Parathyroid adenoma (tissue), 2 donors: Measurements from ENCODE around the gene FATE1.

Experiments
- H2AFZ ChIP-seq: fragments of 300-600 bp; sonication (generic); one replicate; pipeline ENCODE4 v1.7.0; 2017; ENCODE audit warnings: antibody characterized with exemption, mild to moderate bottlenecking
- H3K27ac ChIP-seq: fragments of 300-600 bp; sonication (generic); one replicate; pipeline ENCODE4 v1.7.0; 2017
- H3K27me3 ChIP-seq: fragments of 300-600 bp; sonication (generic); one replicate; pipeline ENCODE4 v1.7.0; 2017; ENCODE audit warnings: low read length; ENCODE audit not compliant: control insufficient read depth, insufficient read depth
- H3K36me3 ChIP-seq: fragments of 300-600 bp; sonication (generic); one replicate; pipeline ENCODE4 v1.7.0; 2017; ENCODE audit warnings: low read length; ENCODE audit not compliant: control insufficient read depth, insufficient read depth
- H3K4me1 ChIP-seq: fragments of 300-600 bp; sonication (generic); one replicate; pipeline ENCODE4 v1.7.0; 2017; ENCODE audit warnings: control low read depth
- H3K4me2 ChIP-seq: fragments of 300-600 bp; sonication (generic); one replicate; pipeline ENCODE4 v1.7.0; 2017; ENCODE audit warnings: low read length
- H3K4me3 ChIP-seq: fragments of 300-600 bp; sonication (generic); one replicate; pipeline ENCODE4 v1.7.0; 2017; ENCODE audit warnings: low read depth, low read length
- H3K79me2 ChIP-seq: fragments of 300-600 bp; sonication (generic); one replicate; pipeline ENCODE4 v1.7.0; 2017; ENCODE audit warnings: control low read depth
- H3K9ac ChIP-seq: fragments of 300-600 bp; sonication (generic); one replicate; pipeline ENCODE4 v1.7.0; 2017; ENCODE audit warnings: mild to moderate bottlenecking
- H3K9me3 ChIP-seq: fragments of 300-600 bp; sonication (generic); one replicate; pipeline ENCODE4 v1.7.0; 2017; ENCODE audit warnings: low read length; ENCODE audit not compliant: control insufficient read depth
- CTCF ChIP-seq: fragments of 300-600 bp; sonication (generic); IDR thresholded peaks from one replicate; pipeline ENCODE4 v1.7.0; 2017; ENCODE audit warnings: antibody characterized with exemption, mild to moderate bottlenecking
- donor health status: primary hyperparathyroidism.

The FATE1 gene, protein sequence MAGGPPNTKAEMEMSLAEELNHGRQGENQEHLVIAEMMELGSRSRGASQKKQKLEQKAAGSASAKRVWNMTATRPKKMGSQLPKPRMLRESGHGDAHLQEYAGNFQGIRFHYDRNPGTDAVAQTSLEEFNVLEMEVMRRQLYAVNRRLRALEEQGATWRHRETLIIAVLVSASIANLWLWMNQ

DNA sequence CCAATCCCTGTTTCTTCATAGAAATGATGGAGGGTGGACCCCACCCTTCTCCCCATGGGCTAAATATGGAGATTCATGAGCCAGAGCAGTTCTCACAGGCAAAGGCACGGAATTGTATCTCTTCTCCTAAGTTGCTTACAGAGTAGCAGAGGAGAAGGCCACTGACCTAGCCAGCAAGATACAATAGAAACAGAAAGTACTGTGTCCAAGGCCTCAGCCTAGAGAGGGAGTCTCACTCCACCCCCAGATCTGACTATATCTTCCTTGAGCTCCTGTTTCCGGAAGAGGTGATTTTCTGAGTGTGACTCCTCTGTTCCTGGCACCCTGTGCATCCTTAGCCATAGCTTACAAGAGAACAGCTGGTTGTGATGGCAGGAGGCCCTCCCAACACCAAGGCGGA is at the start of gene FATE1:
Gene FATE1 (plus strand): TSS at position 284 of the 400 bp plus-strand sequence. CDS start 85 bp downstream, at position 369.
- Histone ChIP-seq H3K9ac (no peak within 1 kb of the TSS), H3K4me2 (no peak within 1 kb of the TSS), H3K4me1 (no peaks in the 10 kb centered on the region), H3K27ac (no peak within 1 kb of the TSS), H2AFZ (no peak within 1 kb of the TSS), H3K27me3 (no peaks in the 10 kb centered on the region), H3K4me3 (no peak within 1 kb of the TSS), H3K36me3 (no peaks in the 10 kb centered on the region), H3K9me3 (no peaks in the 10 kb centered on the region), H3K79me2 (no peaks in the 10 kb centered on the region)
- TF ChIP-seq CTCF = no peak

- Histone ChIP-seq H3K9ac (no peak overlapping the region), H3K9me3 (no peaks in the 10 kb centered on the region), H3K27ac (no peak overlapping the region), H3K4me2 (no peak overlapping the region), H3K27me3 (no peaks in the 10 kb centered on the region), H3K4me3 (no peak overlapping the region), H3K36me3 (no peaks in the 10 kb centered on the region), H2AFZ (no peak overlapping the region), H3K79me2 (no peaks in the 10 kb centered on the region), H3K4me1 (no peaks in the 10 kb centered on the region)
- no peak for TF ChIP-seq CTCF
Measured at GRCh38 chrX:151675121-151675746, 40.6 kb upstream of the FATE1 start.

DNA sequence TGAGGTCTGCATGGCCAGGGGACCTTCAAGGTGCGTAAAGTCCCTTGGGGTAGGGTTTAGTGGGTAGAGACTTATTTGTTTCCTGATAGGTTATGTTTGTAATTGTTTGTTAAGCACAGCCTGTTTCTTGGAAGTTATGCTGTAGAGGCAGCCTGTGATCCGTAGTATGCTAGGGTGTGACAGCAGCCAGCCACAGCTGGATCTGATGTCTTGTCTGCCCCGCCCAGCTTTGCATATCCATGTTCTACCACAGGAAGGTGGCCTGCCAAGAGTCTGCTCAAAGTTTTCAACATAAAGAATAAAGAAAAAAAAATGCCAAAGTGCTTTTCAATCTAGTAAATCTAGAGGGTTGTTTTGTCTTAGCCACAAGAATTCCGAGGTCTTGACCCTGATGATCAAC is 39.6 kb upstream of the FATE1 start:
- Histone ChIP-seq H3K36me3 (no peaks in the 10 kb centered on the region), H3K9me3 (no peaks in the 10 kb centered on the region), H3K9ac (no peak overlapping the region), H3K79me2 (no peaks in the 10 kb centered on the region), H3K27ac (no peak overlapping the region), H3K4me1 (no peaks in the 10 kb centered on the region), H3K4me2 (no peak overlapping the region), H2AFZ (no peak overlapping the region), H3K4me3 (no peak overlapping the region), H3K27me3 (no peaks in the 10 kb centered on the region)
- no peak for TF ChIP-seq CTCF

DNA sequence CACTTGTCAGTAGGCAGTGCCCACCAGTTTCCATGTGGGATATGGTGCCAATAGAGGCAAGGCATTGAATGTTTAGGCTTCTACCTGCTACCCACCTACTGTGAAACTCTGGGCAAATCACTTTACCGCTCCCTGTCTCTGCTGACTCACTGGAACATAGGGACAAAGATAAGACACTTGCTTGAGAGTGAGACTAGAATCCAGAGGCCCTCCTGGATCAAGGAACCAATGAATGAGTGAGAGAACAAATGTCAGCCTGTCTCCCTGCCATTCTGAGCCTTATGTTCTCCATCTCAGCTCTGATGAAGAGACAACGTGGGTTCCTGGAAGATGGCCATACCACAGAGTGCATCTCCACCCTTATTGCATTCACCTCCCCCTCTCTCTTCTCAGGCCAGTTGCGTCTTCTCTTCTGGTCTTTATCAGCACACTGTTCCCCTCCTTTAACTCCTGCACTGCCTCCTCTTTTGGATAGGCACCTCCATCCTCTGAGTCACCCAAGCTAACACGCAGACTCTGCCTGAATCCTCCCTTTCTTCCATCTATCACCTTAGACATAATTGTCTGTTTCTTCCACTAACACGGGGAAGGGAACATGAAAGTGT is 35.9 kb upstream of the FATE1 start:
- no peaks in the 10 kb centered on the region for H3K27me3 ChIP-seq
- no peak overlapping the region for H3K27ac ChIP-seq
- TF ChIP-seq CTCF = no peak
- no peaks in the 10 kb centered on the region for H3K36me3 ChIP-seq
- H3K79me2 ChIP-seq = no peaks in the 10 kb centered on the region
- H2AFZ ChIP-seq = no peak overlapping the region
- no peak overlapping the region for H3K9ac ChIP-seq
- H3K4me2 ChIP-seq = no peak overlapping the region
- H3K4me3 ChIP-seq = no peak overlapping the region
- no peaks in the 10 kb centered on the region for H3K4me1 ChIP-seq
- H3K9me3 ChIP-seq = no peaks in the 10 kb centered on the region
